ENCODE results near the gene SPTBN1. TPM values are rescaled to one million over a fixed set of nuclear protein-coding genes. Genes with fewer than 3 reads are reported as not detected.

SPTBN1 gene
- total RNA-seq, 1 donor from 2014 or later: 217 TPM

GRCh38 chr2:54626884-54627283, 170.8 kb downstream of the SPTBN1 start:
- H3K36me3 Mint-ChIP-seq (ENCODE audit: low read depth): peaks cover 58% of the 10 kb centered on the region
- TF ChIP-seq, protein P1, sequence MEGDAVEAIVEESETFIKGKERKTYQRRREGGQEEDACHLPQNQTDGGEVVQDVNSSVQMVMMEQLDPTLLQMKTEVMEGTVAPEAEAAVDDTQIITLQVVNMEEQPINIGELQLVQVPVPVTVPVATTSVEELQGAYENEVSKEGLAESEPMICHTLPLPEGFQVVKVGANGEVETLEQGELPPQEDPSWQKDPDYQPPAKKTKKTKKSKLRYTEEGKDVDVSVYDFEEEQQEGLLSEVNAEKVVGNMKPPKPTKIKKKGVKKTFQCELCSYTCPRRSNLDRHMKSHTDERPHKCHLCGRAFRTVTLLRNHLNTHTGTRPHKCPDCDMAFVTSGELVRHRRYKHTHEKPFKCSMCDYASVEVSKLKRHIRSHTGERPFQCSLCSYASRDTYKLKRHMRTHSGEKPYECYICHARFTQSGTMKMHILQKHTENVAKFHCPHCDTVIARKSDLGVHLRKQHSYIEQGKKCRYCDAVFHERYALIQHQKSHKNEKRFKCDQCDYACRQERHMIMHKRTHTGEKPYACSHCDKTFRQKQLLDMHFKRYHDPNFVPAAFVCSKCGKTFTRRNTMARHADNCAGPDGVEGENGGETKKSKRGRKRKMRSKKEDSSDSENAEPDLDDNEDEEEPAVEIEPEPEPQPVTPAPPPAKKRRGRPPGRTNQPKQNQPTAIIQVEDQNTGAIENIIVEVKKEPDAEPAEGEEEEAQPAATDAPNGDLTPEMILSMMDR (conservative IDR thresholded peaks at IDR 0.05): no peak
- no peak for DNase-seq (ENCODE audit: low read depth, low spot score)
- H3K27ac Mint-ChIP-seq (ENCODE audit: unreplicated experiment): no peak overlapping the region
- H3K4me1 Mint-ChIP-seq: no peaks in the 10 kb centered on the region
- no peak overlapping the region for H3K4me3 Mint-ChIP-seq
- no peaks in the 10 kb centered on the region for H3K9me3 Mint-ChIP-seq
- H3K27me3 Mint-ChIP-seq (ENCODE audit: low read depth): no peaks in the 10 kb centered on the region

GRCh38 chr2:54627973-54628372, 171.8 kb downstream of the SPTBN1 start:
- Mint-ChIP-seq H3K27ac (ENCODE audit: unreplicated experiment) (no peak overlapping the region), H3K4me3 (no peak overlapping the region), H3K4me1 (no peaks in the 10 kb centered on the region), H3K36me3 (ENCODE audit: low read depth) (peaks cover 60% of the 10 kb centered on the region), H3K27me3 (ENCODE audit: low read depth) (no peaks in the 10 kb centered on the region), H3K9me3 (no peaks in the 10 kb centered on the region)
- no peak for DNase-seq (ENCODE audit: low read depth, low spot score)
- TF ChIP-seq, protein P1 (conservative IDR thresholded peaks at IDR 0.05): no peak

- Mint-ChIP-seq H3K4me1 (no peaks in the 10 kb centered on the region), H3K9me3 (no peaks in the 10 kb centered on the region), H3K36me3 (ENCODE audit: low read depth) (peaks cover 57% of the 10 kb centered on the region), H3K4me3 (no peak overlapping the region), H3K27me3 (ENCODE audit: low read depth) (no peaks in the 10 kb centered on the region), H3K27ac (ENCODE audit: unreplicated experiment) (no peak overlapping the region)
- TF ChIP-seq, protein P1 (conservative IDR thresholded peaks at IDR 0.05): no peak
- DNase-seq (ENCODE audit: low read depth, low spot score): no peak
These were observed 172.3 kb downstream of the SPTBN1 start for GRCh38 chr2:54628418-54628817.

DNA sequence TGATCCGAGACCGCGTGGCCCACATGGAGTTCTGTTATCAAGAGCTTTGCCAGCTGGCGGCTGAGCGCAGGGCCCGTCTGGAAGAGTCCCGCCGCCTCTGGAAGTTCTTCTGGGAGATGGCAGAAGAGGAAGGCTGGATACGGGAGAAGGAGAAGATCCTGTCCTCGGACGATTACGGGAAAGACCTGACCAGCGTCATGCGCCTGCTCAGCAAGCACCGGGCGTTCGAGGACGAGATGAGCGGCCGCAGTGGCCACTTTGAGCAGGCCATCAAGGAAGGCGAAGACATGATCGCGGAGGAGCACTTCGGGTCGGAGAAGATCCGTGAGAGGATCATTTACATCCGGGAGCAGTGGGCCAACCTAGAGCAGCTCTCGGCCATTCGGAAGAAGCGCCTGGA, 172.8 kb downstream of the SPTBN1 start:
- Mint-ChIP-seq H3K4me1 (no peaks in the 10 kb centered on the region), H3K9me3 (no peaks in the 10 kb centered on the region), H3K27me3 (ENCODE audit: low read depth) (no peaks in the 10 kb centered on the region), H3K27ac (ENCODE audit: unreplicated experiment) (no peak overlapping the region), H3K4me3 (no peak overlapping the region), H3K36me3 (ENCODE audit: low read depth) (peaks cover 55% of the 10 kb centered on the region)
- DNase-seq (ENCODE audit: low read depth, low spot score): no peak
- TF ChIP-seq, protein P1 (conservative IDR thresholded peaks at IDR 0.05): no peak

DNA sequence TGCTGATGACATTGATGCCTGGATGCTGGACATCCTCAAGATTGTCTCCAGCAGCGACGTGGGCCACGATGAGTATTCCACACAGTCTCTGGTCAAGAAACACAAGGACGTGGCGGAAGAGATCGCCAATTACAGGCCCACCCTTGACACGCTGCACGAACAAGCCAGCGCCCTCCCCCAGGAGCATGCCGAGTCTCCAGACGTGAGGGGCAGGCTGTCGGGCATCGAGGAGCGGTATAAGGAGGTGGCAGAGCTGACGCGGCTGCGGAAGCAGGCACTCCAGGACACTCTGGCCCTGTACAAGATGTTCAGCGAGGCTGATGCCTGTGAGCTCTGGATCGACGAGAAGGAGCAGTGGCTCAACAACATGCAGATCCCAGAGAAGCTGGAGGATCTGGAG, 173.3 kb downstream of the SPTBN1 start:
- Mint-ChIP-seq H3K4me1 (peaks cover 4% of the 10 kb centered on the region), H3K27me3 (ENCODE audit: low read depth) (no peaks in the 10 kb centered on the region), H3K9me3 (no peaks in the 10 kb centered on the region), H3K36me3 (ENCODE audit: low read depth) (peaks cover 55% of the 10 kb centered on the region), H3K4me3 (no peak overlapping the region), H3K27ac (ENCODE audit: unreplicated experiment) (no peak overlapping the region)
- TF ChIP-seq, protein P1 (conservative IDR thresholded peaks at IDR 0.05): no peak
- no peak for DNase-seq (ENCODE audit: low read depth, low spot score)
